PFSK-1 (cell line): Measurements from ENCODE around the gene TNS1.

Experiments used
- POLR2AphosphoS5 ChIP-seq: IDR thresholded peaks from 2 replicates; pipeline ENCODE4 v1.6.1; 2012; ENCODE audit warnings: low read depth, mild to moderate bottlenecking, control low read depth, low read length, moderate library complexity
- SIN3A ChIP-seq: IDR thresholded peaks from 2 replicates; pipeline ENCODE4 v1.6.1; 2012; ENCODE audit warnings: mild to moderate bottlenecking, low read length, moderate library complexity, borderline replicate concordance; ENCODE audit not compliant: insufficient read depth
- TAF1 ChIP-seq: IDR thresholded peaks from 2 replicates; pipeline ENCODE4 v1.6.1; 2012; ENCODE audit warnings: low read length, control low read depth, borderline replicate concordance; ENCODE audit not compliant: insufficient read depth
- TF ChIP-seq, protein P1 (sequence below), 2 experiments: IDR thresholded peaks; 2 replicates each; pipeline versions ENCODE4 v1.6.1 to v1.8.0; 2011 to 2012; ENCODE audit warnings: low read depth in 2 of 2, low read length in 2 of 2, control low read depth in 1 of 2, inconsistent platforms in 1 of 2, mild to moderate bottlenecking in 1 of 2, moderate library complexity in 1 of 2; ENCODE audit not compliant: insufficient read depth in 1 of 2

DNA sequence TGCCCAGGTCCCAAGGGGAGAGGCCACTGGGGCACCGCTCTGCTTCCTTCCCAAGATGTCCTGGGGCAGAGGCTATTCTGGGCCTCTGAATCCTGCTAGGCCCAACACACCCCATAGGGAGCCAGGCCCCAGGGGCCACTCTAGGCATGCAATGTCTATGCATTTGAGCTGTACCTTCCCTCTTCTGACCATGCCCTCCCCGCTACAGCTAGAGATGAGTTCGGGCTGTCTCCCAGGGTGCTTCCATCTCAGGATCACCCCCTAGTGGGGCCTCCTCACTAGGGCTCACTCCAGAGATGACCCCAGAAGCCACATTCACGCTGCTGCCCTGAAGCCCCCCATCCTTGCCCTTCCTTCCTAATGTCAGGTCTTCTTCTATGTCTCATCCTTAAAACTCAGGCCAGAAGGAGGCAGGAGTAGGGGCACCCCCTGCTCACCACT is 54.4 kb downstream of the TNS1 start:
- TF ChIP-seq SIN3A: no peak
- TF ChIP-seq POLR2AphosphoS5: no peak
- no peak for TF ChIP-seq TAF1
- TF ChIP-seq, protein P1, sequence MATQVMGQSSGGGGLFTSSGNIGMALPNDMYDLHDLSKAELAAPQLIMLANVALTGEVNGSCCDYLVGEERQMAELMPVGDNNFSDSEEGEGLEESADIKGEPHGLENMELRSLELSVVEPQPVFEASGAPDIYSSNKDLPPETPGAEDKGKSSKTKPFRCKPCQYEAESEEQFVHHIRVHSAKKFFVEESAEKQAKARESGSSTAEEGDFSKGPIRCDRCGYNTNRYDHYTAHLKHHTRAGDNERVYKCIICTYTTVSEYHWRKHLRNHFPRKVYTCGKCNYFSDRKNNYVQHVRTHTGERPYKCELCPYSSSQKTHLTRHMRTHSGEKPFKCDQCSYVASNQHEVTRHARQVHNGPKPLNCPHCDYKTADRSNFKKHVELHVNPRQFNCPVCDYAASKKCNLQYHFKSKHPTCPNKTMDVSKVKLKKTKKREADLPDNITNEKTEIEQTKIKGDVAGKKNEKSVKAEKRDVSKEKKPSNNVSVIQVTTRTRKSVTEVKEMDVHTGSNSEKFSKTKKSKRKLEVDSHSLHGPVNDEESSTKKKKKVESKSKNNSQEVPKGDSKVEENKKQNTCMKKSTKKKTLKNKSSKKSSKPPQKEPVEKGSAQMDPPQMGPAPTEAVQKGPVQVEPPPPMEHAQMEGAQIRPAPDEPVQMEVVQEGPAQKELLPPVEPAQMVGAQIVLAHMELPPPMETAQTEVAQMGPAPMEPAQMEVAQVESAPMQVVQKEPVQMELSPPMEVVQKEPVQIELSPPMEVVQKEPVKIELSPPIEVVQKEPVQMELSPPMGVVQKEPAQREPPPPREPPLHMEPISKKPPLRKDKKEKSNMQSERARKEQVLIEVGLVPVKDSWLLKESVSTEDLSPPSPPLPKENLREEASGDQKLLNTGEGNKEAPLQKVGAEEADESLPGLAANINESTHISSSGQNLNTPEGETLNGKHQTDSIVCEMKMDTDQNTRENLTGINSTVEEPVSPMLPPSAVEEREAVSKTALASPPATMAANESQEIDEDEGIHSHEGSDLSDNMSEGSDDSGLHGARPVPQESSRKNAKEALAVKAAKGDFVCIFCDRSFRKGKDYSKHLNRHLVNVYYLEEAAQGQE (IDR thresholded peaks at IDR 0.05; ENCODE audit: insufficient read depth in 1 of 2, low read depth in 2 of 2, low read length in 2 of 2): no peak
